Measurements from ENCODE around the gene KRT3. TPM values are rescaled to one million over a fixed set of nuclear protein-coding genes. Genes with fewer than 3 reads are reported as not detected.

KRT3 gene
- total RNA-seq, 2 donors from 2014 or later = not detected

DNA sequence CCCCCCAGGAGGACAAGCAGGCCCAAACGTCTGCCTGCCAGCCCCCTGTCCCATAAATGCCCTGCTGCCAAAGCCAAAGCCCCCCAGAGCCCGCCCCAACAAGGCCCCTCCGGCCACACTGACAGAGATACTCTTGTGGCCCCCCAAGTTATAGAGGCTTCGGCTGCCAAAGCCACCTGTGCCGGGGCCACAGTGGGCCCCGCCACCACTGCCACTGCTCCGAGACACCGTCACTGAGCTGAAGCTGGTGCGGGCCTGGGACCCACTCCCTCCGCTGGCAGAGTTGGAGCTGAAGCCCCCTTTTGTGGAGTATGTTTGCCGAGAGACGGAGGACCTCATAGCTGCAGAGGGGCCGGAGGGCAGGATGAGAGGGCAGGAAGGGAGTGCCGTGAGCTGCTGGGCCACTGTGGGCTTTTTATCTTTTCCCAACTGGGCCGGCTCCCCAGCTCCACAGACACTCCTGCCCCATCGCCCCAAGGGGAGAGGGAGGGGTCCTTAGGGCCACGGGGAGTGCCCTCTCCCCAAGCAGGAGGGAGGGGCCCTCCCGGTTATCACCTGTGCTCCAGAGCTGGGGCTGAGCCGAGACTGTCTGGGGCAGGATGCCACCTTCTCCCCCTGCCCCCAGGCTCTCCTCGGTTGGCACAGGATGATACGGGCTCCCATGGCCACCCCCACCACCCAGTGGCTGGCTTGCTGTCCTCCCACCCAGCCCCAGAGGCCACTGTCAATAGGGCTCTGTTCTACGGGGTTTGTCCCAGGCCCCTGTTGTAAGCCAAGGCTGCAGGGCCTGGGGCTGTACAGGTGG, 38.2 kb upstream of the KRT3 start, which contains the start of gene KRT79:
KRT79 (minus strand) TSS at position 390 of the 805 bp plus-strand sequence; CDS start at position 339, 51 bp downstream.
- no peaks in the 10 kb centered on the region for H3K9me3 ChIP-seq
- no peak within 1 kb of the TSS for H3K27ac ChIP-seq
- no peak within 1 kb of the TSS for H3K9ac ChIP-seq (ENCODE audit: low read depth in 2 of 2, low read length in 2 of 2)
- no peaks in the 10 kb centered on the region for H3K27me3 ChIP-seq
- no peak for DNase-seq
- no peaks in the 10 kb centered on the region for H3K4me1 ChIP-seq
- H3K36me3 ChIP-seq = no peaks in the 10 kb centered on the region
- intact Hi-C loops (cut with DNase I) = no loop called here
- TF ChIP-seq, protein P1, sequence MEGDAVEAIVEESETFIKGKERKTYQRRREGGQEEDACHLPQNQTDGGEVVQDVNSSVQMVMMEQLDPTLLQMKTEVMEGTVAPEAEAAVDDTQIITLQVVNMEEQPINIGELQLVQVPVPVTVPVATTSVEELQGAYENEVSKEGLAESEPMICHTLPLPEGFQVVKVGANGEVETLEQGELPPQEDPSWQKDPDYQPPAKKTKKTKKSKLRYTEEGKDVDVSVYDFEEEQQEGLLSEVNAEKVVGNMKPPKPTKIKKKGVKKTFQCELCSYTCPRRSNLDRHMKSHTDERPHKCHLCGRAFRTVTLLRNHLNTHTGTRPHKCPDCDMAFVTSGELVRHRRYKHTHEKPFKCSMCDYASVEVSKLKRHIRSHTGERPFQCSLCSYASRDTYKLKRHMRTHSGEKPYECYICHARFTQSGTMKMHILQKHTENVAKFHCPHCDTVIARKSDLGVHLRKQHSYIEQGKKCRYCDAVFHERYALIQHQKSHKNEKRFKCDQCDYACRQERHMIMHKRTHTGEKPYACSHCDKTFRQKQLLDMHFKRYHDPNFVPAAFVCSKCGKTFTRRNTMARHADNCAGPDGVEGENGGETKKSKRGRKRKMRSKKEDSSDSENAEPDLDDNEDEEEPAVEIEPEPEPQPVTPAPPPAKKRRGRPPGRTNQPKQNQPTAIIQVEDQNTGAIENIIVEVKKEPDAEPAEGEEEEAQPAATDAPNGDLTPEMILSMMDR (IDR thresholded peaks at IDR 0.05) = no peak
- H3K4me3 ChIP-seq = no peak within 1 kb of the TSS

DNA sequence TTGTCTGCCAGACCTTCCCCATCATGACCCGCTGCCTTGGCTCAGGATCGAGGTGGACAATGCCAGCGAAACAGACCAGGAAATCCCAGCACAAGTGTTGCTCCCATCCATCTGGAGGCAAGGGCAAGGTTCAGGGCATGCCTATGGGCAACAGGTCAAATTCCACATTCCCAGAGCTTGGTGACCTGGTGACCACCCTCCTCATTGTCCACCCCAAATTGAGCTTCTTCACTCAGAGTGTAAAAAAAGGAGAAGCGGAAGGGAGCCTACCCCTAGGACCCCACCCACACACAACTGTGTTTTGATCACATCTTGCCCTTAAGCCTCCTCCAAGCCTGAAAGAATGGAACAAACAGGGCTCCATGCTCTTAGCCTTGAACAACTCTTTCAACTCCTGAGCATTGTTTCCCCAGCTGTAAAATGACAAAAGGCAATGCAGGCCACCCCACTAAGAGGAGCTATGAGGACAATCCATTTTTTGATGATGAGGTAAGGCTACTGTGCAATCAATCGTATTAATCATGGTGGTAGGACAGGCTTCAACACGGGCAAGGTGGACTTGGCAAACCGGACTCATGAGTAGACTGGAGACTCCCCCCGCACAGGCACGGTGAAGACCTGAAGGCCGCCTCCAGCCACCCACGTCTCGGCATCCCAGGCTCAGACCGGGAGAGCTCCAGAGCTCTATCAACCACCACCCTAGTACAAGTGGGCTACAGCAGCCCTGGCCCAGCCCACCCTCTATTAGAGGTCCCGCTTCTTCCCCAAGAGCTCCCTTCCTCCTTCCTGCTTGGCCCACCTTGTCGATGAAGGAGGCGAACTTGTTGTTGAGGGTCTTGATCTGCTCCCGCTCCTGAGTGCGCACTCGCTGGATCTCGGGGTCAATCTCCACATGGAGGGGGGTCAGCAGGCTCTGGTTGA, 37.3 kb upstream of the KRT3 start:
- intact Hi-C loops (cut with DNase I) = no loop called here
- no peaks in the 10 kb centered on the region for H3K4me1 ChIP-seq
- TF ChIP-seq, protein P1 (IDR thresholded peaks at IDR 0.05) = no peak
- H3K9me3 ChIP-seq = no peaks in the 10 kb centered on the region
- no peaks in the 10 kb centered on the region for H3K36me3 ChIP-seq
- DNase-seq = peak; percentile 35
- no peaks in the 10 kb centered on the region for H3K27me3 ChIP-seq
- H3K4me3 ChIP-seq = no peak overlapping the region
- no peak overlapping the region for H3K27ac ChIP-seq
- H3K9ac ChIP-seq (ENCODE audit: low read depth in 2 of 2, low read length in 2 of 2) = no peak overlapping the region

DNA sequence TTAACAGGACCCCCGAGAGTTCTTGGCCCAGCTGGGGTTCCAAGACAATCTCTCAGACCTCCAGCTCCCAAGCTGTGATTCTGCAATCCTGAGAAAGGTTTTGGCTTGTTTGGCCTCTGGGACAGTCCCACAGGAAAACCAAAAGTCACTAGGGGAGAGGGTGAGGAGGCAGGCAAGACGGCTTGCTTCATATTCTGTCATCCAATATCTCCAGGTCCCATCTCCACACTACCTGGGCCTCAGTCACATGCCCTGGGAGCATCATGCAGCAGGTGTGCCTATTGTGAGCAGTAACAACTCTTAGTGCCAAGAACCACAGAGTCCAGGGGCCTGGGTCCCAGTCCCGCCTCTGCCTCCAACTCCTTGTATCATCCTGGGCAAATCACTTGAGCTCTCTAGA, 36.5 kb upstream of the KRT3 start:
- Histone ChIP-seq H3K4me1 (no peaks in the 10 kb centered on the region), H3K4me3 (no peak overlapping the region), H3K27me3 (no peaks in the 10 kb centered on the region), H3K27ac (no peak overlapping the region), H3K9ac (ENCODE audit: low read depth in 2 of 2, low read length in 2 of 2) (no peak overlapping the region), H3K9me3 (no peaks in the 10 kb centered on the region), H3K36me3 (no peaks in the 10 kb centered on the region)
- no peak for DNase-seq
- intact Hi-C loops (cut with DNase I) = no loop called here
- TF ChIP-seq, protein P1 (IDR thresholded peaks at IDR 0.05) = no peak

DNA sequence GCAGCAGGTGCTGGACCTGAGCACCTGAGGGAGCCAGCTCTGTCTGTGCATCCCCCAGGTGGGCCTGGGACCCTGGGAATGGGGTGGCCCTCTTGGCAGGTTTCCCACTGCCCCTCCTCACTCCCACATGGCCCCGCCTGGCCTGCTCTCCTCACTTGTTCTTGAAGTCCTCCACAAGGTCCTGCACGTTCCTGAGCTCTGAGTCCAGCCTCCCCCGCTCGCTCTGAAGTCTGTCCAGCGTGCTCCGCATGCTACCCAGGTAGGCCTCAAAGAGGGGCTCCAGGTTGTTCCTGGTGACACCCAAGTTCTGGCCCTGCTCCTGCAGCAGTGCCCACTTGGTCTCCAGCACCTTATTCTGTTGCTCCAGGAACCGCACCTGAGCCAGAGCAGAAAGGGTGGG, 35.3 kb upstream of the KRT3 start:
- Histone ChIP-seq H3K36me3 (no peaks in the 10 kb centered on the region), H3K27ac (no peak overlapping the region), H3K9me3 (no peaks in the 10 kb centered on the region), H3K4me1 (no peaks in the 10 kb centered on the region), H3K4me3 (no peak overlapping the region), H3K27me3 (no peaks in the 10 kb centered on the region), H3K9ac (ENCODE audit: low read depth in 2 of 2, low read length in 2 of 2) (no peak overlapping the region)
- TF ChIP-seq, protein P1 (IDR thresholded peaks at IDR 0.05) = no peak
- DNase-seq = no peak
- intact Hi-C loops (cut with DNase I) = no loop called here

DNA sequence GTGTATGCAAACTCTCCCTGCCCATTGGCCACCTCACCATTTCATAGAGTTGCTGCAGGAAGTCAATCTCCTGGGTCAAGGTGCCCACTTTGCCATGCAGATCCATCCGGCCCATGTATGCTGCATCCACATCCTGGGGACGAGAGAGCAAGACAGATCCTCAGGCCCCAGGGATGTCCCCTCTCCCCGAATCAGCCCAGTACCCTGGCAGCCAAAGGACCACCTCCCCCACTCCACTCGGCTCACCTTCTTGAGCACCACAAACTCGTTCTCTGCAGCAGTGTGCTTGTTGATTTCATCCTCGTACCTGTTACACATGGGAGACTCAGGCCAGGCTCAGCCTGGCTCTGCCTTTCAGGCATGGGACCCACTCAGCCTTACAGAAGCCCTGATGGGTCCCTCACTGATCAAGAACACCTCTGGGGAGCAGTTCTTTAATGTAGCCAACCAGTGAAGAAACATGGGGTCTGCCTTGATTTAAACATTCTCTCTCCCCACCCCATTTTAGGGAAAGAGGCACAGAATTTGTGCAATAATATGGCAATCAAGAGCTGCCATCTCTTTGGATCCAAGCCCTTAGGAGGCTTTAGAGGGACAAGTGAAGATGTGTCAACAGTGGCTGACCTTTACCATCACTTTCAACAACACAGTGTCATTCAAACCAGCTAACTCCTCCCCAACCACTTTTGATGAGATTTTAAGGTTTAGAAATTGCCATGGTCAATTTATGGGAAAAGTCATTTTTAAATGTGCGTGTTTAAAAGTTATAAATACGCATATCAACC, 34.3 kb upstream of the KRT3 start:
- Histone ChIP-seq H3K4me3 (no peak overlapping the region), H3K9me3 (no peaks in the 10 kb centered on the region), H3K27me3 (no peaks in the 10 kb centered on the region), H3K4me1 (no peaks in the 10 kb centered on the region), H3K9ac (ENCODE audit: low read depth in 2 of 2, low read length in 2 of 2) (no peak overlapping the region), H3K27ac (no peak overlapping the region), H3K36me3 (no peaks in the 10 kb centered on the region)
- intact Hi-C loops (cut with DNase I) = no loop called here
- TF ChIP-seq, protein P1 (IDR thresholded peaks at IDR 0.05) = no peak
- no peak for DNase-seq

All from colonic mucosa (tissue), 4 donors.